GM23248 (cell line): ENCODE results near the gene RABGAP1L.

Experiments
- EZH2 ChIP-seq: fragments of 200-600 bp; sonication (generic); IDR thresholded peaks from 2 replicates; pipeline ENCODE4 v1.6.1; 2018; ENCODE audit warnings: antibody characterized with exemption, mild to moderate bottlenecking; ENCODE audit not compliant: insufficient read depth, poor library complexity, severe bottlenecking
- EZH2phosphoT487 ChIP-seq: fragments of 200-600 bp; sonication (generic); IDR thresholded peaks from 2 replicates; pipeline ENCODE4 v1.6.1; 2018; ENCODE audit warnings: antibody characterized with exemption, moderate library complexity, mild to moderate bottlenecking, low read depth; ENCODE audit not compliant: insufficient read depth

- no peak for TF ChIP-seq EZH2
- TF ChIP-seq EZH2phosphoT487: no peak
These were observed 269.4 kb downstream of the RABGAP1L start for GRCh38 chr1:174428739-174429138.
